Measurements from ENCODE around the gene PKIB.

DNA sequence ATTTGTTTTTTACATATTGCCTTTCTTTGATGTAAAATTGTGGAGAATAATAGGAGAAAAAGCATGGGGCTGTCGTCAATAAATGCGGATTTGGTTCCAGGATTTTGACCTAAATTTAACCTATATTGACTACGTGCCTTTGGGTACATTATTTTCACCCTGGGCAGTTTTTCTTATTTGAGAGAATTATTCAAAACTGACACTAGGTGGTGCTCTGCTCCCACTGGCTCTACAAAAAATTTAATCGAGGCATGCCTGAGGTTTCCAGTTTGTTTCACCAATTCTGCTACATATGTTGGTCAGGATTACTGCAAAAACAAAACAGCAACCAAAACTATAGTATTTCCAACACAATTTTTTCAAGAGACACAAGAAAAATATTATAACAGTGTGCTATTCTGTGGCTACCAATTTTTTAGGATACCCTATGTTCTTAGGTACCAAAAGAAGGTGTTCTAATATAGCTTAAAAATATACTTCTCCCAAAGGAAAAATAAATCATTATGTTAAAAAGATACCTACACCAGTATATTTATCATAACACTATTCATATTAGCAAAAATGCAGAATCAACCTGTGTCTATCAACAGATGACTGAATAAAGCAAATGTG is 120.7 kb downstream of the PKIB start:
- no peak for TF ChIP-seq ZNF274 (IDR thresholded peaks at IDR 0.05; ENCODE audit: low read depth, low read length)
- no peak for TF ChIP-seq SUZ12 (IDR thresholded peaks at IDR 0.05; ENCODE audit: extremely low read depth, insufficient read depth, insufficient read length)

Data from NT2/D1 (cell line).